Measurements from ENCODE around the gene YWHAQ. TPM values are rescaled to one million over a fixed set of nuclear protein-coding genes. Genes with fewer than 3 reads are reported as not detected.

Gene YWHAQ
- total RNA-seq, 1 donor from 2014 or later, result 518 TPM

DNA sequence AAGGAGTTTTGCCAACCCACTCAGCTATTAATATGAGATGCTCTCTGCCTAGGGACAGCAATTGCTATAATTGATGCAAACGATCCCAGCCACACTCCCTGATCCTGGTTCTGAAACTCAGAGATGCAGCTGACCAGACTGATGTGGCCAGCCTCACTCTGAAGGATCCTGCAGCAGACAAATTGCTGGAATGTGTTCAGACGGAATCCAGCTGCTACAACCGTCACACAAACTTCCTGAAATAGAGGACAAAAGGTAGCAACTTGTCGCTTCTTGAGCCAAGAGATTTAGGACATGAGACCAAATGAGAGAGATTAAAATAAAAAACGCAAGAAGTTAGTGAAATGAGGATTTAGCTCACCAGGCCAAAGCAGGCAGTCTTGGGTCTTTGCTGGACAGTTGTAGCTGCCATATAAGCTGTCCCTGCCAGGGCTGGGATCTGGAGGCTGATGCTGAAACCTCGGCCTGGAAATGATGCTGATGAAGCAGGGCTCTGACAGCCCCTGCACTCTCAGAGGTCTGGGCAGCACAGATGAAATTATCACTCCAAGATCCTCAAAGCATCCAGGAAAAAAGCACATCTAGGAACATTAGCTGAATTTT lies 8.3 kb upstream of the YWHAQ start:
- peaks cover 66% of the 10 kb centered on the region for H3K4me1 Mint-ChIP-seq
- no peak overlapping the region for H3K4me3 Mint-ChIP-seq
- no peaks in the 10 kb centered on the region for H3K27me3 Mint-ChIP-seq (ENCODE audit: low read depth)
- no peak for DNase-seq (ENCODE audit: low read depth, low spot score)
- TF ChIP-seq, protein P1, sequence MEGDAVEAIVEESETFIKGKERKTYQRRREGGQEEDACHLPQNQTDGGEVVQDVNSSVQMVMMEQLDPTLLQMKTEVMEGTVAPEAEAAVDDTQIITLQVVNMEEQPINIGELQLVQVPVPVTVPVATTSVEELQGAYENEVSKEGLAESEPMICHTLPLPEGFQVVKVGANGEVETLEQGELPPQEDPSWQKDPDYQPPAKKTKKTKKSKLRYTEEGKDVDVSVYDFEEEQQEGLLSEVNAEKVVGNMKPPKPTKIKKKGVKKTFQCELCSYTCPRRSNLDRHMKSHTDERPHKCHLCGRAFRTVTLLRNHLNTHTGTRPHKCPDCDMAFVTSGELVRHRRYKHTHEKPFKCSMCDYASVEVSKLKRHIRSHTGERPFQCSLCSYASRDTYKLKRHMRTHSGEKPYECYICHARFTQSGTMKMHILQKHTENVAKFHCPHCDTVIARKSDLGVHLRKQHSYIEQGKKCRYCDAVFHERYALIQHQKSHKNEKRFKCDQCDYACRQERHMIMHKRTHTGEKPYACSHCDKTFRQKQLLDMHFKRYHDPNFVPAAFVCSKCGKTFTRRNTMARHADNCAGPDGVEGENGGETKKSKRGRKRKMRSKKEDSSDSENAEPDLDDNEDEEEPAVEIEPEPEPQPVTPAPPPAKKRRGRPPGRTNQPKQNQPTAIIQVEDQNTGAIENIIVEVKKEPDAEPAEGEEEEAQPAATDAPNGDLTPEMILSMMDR (conservative IDR thresholded peaks at IDR 0.05), result no peak
- H3K36me3 Mint-ChIP-seq (ENCODE audit: low read depth), result no peaks in the 10 kb centered on the region
- H3K9me3 Mint-ChIP-seq, result no peaks in the 10 kb centered on the region
- H3K27ac Mint-ChIP-seq (ENCODE audit: unreplicated experiment), result no peak overlapping the region

DNA sequence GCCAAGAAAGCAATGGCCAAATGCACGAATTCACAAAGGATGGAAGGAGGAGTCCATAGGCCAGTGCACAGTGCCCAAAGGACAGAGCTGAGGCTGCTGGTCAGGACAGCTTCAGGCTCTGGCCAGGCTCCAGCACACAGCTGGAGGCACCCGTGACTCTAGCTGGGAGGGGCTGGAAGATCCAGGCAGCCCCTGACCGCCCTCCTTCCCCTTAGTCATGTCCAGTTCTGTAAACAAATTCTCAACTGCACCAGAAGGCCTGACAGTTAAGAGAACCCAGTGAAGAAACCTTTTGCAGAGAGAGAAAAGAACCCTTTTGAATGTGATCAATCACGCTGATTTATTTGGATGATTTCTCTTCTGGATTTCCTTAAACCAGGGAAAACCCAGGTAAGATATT lies 7.7 kb upstream of the YWHAQ start:
- H3K27ac Mint-ChIP-seq (ENCODE audit: unreplicated experiment), result no peak overlapping the region

DNA sequence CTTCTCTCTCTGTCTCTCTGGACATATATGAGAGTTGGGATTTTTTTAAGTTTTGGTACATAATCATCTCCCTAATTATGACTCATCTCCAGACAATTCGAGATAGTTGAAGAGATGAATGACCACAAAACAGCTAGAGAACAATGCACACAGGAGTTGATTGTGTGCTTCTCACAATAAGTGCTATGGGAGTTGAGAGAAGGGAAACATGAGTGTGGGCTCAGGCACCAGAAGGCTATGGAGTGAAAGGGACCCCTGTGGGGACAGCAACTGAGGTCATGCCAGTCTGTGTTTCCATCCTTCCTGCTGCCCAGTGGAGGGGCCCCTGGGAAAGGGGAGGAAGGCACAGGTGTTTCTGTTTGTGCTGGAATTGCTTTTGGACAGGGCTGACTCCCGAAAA lies 6.5 kb upstream of the YWHAQ start:
- H3K36me3 Mint-ChIP-seq (ENCODE audit: low read depth), result no peaks in the 10 kb centered on the region
- TF ChIP-seq, protein P1 (conservative IDR thresholded peaks at IDR 0.05), result no peak

More for the DNA sequence above, 7.7 kb upstream of the YWHAQ start:
- H3K4me1 Mint-ChIP-seq, result peaks cover 62% of the 10 kb centered on the region
- H3K4me3 Mint-ChIP-seq, result no peak overlapping the region
- TF ChIP-seq, protein P1 (conservative IDR thresholded peaks at IDR 0.05), result no peak
- no peaks in the 10 kb centered on the region for H3K36me3 Mint-ChIP-seq (ENCODE audit: low read depth)
- no peaks in the 10 kb centered on the region for H3K9me3 Mint-ChIP-seq
- DNase-seq (ENCODE audit: low read depth, low spot score), result no peak
- no peaks in the 10 kb centered on the region for H3K27me3 Mint-ChIP-seq (ENCODE audit: low read depth)

DNA sequence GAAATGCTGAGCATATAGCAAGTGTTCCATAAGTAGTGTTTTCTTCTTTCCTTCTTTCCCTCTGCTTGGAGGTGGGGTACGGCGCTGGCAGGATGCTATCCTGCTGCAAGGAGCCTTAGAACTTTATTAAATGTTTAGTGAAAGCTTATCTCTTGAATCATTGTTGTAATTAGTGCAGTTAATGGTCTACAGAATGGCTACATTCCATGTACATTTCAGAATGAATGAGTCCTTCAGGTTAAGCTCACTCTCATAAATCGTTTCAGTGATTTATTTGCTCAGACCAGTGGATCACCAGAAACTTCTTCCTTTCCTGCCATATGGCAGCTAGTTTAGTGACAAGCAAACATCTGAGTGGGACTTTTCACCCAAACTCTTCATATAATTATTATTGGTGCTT lies 3.3 kb upstream of the YWHAQ start:
- Mint-ChIP-seq H3K9me3 (no peaks in the 10 kb centered on the region), H3K4me1 (peaks cover 50% of the 10 kb centered on the region), H3K27me3 (ENCODE audit: low read depth) (no peaks in the 10 kb centered on the region), H3K4me3 (peak overlapping the region; percentile 5), H3K36me3 (ENCODE audit: low read depth) (peaks cover 9% of the 10 kb centered on the region), H3K27ac (ENCODE audit: unreplicated experiment) (no peak overlapping the region)
- DNase-seq (ENCODE audit: low read depth, low spot score), result no peak
- TF ChIP-seq, protein P1 (conservative IDR thresholded peaks at IDR 0.05), result no peak

More for the DNA sequence above, 6.5 kb upstream of the YWHAQ start:
- Mint-ChIP-seq H3K27me3 (ENCODE audit: low read depth) (no peaks in the 10 kb centered on the region), H3K4me1 (peaks cover 58% of the 10 kb centered on the region), H3K27ac (ENCODE audit: unreplicated experiment) (no peak overlapping the region), H3K9me3 (no peaks in the 10 kb centered on the region), H3K4me3 (no peak overlapping the region)
- DNase-seq (ENCODE audit: low read depth, low spot score), result no peak

DNA sequence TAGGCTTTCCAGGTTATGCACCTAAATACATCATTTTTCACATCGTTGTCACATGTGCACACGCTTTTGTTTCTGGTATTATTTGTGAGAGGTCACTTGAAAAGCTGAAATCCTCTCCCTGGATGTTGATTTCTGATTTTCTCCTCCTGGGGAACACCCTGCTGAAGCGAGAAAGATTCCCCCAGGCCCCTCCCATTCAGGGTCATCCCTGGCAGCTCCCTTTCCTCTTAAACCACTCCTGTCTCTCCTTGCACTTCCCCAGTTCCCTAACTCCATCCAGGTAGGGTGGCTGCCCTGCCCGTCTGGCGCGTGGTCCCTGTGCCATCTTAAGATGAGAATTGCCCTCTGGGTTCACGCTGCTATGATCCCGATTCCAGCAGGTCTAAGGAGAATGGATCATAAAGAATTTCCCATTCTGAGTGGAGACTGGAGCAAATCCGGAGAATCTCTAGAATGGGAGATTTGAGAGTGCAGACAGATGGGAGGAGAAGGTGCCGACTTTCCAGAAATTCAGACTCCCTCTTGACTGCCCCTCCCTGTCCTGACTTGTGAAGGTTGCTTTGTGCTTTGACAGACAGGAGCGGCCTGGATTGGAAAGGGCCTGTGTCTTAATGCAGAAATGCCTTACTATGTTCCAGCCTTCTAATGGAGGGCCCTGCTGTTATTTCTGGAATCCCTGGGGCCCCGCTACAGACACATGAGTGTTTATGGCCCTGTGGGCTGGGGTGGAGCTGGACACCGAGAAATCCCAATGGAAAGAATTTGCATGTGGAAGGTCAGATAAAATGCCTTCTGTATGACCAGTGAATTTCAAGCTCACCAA lies 1.3 kb upstream of the YWHAQ start:
- peaks cover 20% of the 10 kb centered on the region for H3K36me3 Mint-ChIP-seq (ENCODE audit: low read depth)
- TF ChIP-seq, protein P1 (conservative IDR thresholded peaks at IDR 0.05), result no peak
- H3K27me3 Mint-ChIP-seq (ENCODE audit: low read depth), result no peaks in the 10 kb centered on the region
- no peaks in the 10 kb centered on the region for H3K9me3 Mint-ChIP-seq
- peak overlapping the region; percentile 93 for H3K4me3 Mint-ChIP-seq
- no peak for DNase-seq (ENCODE audit: low read depth, low spot score)
- H3K27ac Mint-ChIP-seq (ENCODE audit: unreplicated experiment), result peak overlapping the region; percentile 92
- peaks cover 53% of the 10 kb centered on the region for H3K4me1 Mint-ChIP-seq
